Endothelial cell of umbilical vein (primary cell): ENCODE data around the gene XYLT1.

Source experiments
- CTCF ChIP-seq, 2 donors: IDR thresholded peaks; 1 replicate in 1 of 2; 2 replicates in 1 of 2; pipeline ENCODE4 v1.5.1; 2011; ENCODE audit warnings: low read length in 2 of 2, mild to moderate bottlenecking in 2 of 2, moderate library complexity in 2 of 2, control low read depth in 1 of 2, inconsistent platforms in 1 of 2, low read depth in 1 of 2; ENCODE audit not compliant: insufficient read depth in 1 of 2; ENCODE audit errors: extremely low read depth in 1 of 2
- EZH2 ChIP-seq: IDR thresholded peaks from 2 replicates; pipeline ENCODE4 v1.6.1; 2012; ENCODE audit warnings: borderline replicate concordance, low read depth, mild to moderate bottlenecking, moderate library complexity, low read length, inconsistent platforms; ENCODE audit not compliant: severe bottlenecking
- FOS ChIP-seq: IDR thresholded peaks from 2 replicates; pipeline ENCODE4 v1.6.1; 2011; ENCODE audit warnings: mild to moderate bottlenecking, low read length, moderate library complexity, borderline replicate concordance; ENCODE audit not compliant: insufficient read depth
- GATA2 ChIP-seq: IDR thresholded peaks from 2 replicates; pipeline ENCODE4 v1.7.0; 2011; ENCODE audit warnings: low read depth, mild to moderate bottlenecking, moderate library complexity, mixed read lengths, low read length; ENCODE audit not compliant: insufficient read length, insufficient read depth
- JUN ChIP-seq: IDR thresholded peaks from 2 replicates; pipeline ENCODE4 v1.6.1; 2011; ENCODE audit warnings: borderline replicate concordance, low read depth; ENCODE audit not compliant: insufficient read length, insufficient read depth
- MYC ChIP-seq: IDR thresholded peaks from one replicate; pipeline ENCODE4 v1.6.1; 2011; ENCODE audit warnings: mild to moderate bottlenecking, low read depth, low read length
- POLR2A ChIP-seq: IDR thresholded peaks from 2 replicates; pipeline ENCODE4 v1.6.1; 2012; ENCODE audit warnings: low read depth, mild to moderate bottlenecking, control low read depth, low read length
- POLR2AphosphoS5 ChIP-seq: IDR thresholded peaks from 2 replicates; pipeline ENCODE4 v1.6.1; 2012; ENCODE audit warnings: low read depth, mild to moderate bottlenecking, control low read depth, low read length, moderate library complexity; ENCODE audit not compliant: insufficient read depth
- TF ChIP-seq, protein P1 (sequence below): IDR thresholded peaks from 2 replicates; pipeline ENCODE4 v1.6.1; 2011; ENCODE audit not compliant: insufficient read depth, insufficient read length

- TF ChIP-seq CTCF (IDR thresholded peaks at IDR 0.05; ENCODE audit: extremely low read depth in 1 of 2, insufficient read depth in 1 of 2, low read depth in 1 of 2, low read length in 2 of 2) (no peak), FOS (no peak), POLR2A (no peak), GATA2 (no peak), EZH2 (no peak), POLR2AphosphoS5 (no peak), MYC (no peak), JUN (no peak)
- TF ChIP-seq, protein P1, sequence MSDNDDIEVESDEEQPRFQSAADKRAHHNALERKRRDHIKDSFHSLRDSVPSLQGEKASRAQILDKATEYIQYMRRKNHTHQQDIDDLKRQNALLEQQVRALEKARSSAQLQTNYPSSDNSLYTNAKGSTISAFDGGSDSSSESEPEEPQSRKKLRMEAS = no peak
Observed at GRCh38 chr16:17439580-17439979, 31.2 kb downstream of the XYLT1 start.
